Urothelium cell line (cell line): ENCODE data around the gene HSPG2.

Experiments used
- DNase-seq: peaks from one replicate; pipeline ENCODE4 v3.0.0; 2011; ENCODE audit warnings: low spot score, mixed read lengths
- FAIRE-seq: peaks from 2 replicates; lab custom pipeline; 2011; peaks lifted over from hg19 to GRCh38; lab: Jason Lieb, UNC

The HSPG2 gene

DNA sequence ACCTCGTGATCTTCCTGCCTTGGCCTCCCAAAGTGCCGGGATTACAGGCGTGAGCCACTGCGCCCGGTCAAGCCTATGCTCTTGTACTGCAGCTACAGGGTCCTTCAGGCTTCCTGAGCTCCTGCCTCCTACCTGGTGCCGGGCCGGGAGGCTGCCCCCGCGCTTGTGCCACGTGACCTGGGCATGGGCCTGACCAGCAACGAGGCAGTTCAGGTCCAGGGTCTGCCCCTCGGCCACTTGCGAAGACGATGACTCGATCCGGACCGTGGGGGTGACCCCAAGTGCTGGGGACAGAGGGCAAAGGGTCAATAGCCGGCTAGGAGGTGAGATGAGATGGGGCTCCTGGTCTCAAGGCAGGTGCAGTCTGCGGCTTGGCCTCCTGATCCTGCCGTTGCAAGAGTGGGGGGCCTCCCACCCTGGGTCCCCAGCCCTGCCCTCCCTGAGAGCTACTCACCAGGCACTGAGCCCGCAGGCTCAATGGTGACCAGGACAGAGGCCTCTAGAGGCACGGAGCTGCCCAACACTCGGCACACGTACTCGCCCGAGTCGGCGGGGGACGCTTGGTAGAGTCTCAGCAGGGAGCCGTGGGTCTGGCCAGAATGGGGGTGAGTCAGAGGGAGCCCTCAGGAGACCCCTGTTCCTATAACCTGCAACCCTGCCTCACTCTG is 87.1 kb downstream of the HSPG2 start:
- no peak for FAIRE-seq
- DNase-seq: no peak

- FAIRE-seq (no peak), DNase-seq (no peak)
Measured at GRCh38 chr1:21848524-21849174, 88.5 kb downstream of the HSPG2 start.

- no peak for DNase-seq
- peak; percentile 62 for FAIRE-seq
Measured at GRCh38 chr1:21847223-21848205, 89.6 kb downstream of the HSPG2 start.

- FAIRE-seq (no peak), DNase-seq (no peak)
Measured at GRCh38 chr1:21845646-21846641, 91.2 kb downstream of the HSPG2 start.

DNA sequence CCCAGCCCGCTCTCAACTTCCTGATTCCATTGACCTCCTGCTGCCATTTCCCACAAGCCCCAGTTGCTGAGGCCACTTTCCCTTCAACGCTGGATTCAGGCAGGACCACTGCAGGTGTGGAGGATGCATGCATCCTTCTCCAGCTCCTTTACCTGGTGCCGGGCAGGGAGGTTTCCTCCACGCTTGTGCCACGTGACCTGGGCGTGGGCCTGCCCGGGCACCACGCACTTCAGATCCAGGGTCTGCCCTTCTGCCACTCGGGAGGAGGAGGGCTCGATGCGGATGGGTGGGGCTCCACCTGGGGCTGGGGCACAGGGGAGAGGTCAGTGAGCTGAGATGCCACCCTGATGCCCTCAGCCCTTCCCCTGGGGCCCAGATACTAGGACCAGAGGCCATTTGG is 93.1 kb downstream of the HSPG2 start:
- DNase-seq (no peak), FAIRE-seq (peak; percentile 30)

GRCh38 chr1:21843208-21843607 is 93.9 kb downstream of the HSPG2 start:
- DNase-seq: no peak
- FAIRE-seq: no peak

GRCh38 chr1:21842606-21843162 is 94.4 kb downstream of the HSPG2 start:
- FAIRE-seq (no peak), DNase-seq (no peak)

DNA sequence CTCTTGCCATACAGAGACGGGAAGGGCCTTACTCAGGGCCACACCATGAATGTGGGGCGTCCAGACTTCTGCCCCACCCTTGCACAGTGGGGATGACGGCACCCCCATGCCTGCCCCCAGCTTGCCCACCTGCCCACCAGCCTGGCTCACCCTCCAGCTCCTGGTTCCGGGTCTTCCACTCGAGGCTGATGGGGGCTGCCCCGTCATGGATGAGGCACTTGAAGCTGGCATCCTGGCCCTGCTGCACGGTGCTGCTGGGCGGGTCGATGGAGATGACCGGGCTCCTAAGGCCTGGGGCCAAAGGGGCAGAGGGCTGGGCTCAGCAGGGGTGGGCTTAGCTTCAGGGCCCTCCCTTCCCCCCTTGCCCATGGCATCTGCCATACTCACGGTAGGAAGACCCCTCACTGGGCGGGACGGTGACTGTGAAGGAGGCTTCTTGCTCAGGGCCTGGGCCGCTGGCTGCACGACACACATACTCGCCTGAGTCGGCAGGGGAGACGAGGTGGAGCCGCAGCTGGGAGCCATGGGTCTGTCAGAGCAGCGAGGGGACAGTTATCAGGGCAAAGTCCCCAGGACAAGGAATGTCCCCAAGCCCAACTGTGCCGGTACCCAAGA is 95.2 kb downstream of the HSPG2 start:
- DNase-seq (no peak), FAIRE-seq (no peak)

DNA sequence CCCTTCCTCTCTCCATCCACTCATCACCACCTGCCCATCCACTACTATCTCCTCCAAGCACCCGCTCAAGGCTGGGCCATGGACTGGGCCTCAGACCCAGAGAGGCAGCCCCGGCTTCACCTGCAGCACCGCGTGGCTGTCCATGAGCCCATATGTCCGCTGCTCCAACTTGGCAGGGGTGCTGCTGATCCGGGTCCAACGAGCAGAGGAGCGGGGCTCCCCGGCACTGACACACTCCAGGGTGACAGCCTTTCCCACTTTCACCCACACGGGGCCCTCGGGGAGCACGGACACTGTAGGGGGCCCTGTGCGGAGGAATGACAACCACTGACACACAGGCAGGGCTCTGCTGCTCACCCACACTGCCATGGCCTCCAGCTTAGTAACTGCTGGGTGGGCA is 96.1 kb downstream of the HSPG2 start:
- DNase-seq: no peak
- no peak for FAIRE-seq

- FAIRE-seq: no peak
- DNase-seq: no peak
Measured at GRCh38 chr1:21839337-21840037, 97.6 kb downstream of the HSPG2 start.

GRCh38 chr1:21838359-21839157 is 98.6 kb downstream of the HSPG2 start:
- no peak for FAIRE-seq
- DNase-seq: no peak

DNA sequence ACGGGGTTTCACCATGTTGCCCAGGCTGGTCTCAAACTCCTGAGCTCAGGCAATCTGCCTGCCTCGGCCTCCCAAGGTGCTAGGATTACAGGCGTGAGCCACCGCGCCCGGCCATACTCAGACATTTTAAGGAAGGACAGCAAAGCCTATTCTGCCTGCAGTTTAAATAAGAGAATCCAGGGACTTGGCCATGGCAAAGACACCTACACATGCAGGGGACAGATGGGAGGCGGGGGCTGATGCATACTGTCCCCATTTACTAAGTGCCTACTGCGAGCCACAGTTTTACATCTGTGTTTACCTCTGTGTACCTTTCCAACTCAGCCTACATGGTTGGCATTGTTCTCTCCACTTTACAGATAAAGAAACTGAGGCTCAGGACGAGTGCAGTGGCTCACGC is 99.6 kb downstream of the HSPG2 start:
- DNase-seq: no peak
- no peak for FAIRE-seq

DNA sequence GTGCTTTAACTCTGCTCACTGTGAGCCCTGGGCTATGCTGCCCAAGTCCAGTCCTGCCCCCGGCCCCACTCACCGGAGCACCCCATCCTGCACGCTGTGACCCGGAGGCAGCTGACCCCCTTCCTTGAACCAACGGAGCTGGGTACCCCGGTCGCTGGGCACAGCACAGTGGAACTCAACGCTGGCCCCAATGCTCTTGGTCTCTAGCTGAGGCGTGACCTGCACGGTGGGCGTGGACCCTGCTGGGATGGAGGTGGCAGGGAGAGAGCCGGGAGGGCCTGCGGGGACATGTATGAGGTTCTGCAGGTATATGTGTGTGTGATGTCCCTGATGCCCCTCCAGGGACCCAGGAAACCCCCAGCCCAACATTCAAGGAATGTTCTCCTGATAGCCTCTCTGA is 100.4 kb downstream of the HSPG2 start:
- no peak for DNase-seq
- no peak for FAIRE-seq

- DNase-seq (no peak), FAIRE-seq (no peak)
Measured at GRCh38 chr1:21836010-21836409, 101.1 kb downstream of the HSPG2 start.

DNA sequence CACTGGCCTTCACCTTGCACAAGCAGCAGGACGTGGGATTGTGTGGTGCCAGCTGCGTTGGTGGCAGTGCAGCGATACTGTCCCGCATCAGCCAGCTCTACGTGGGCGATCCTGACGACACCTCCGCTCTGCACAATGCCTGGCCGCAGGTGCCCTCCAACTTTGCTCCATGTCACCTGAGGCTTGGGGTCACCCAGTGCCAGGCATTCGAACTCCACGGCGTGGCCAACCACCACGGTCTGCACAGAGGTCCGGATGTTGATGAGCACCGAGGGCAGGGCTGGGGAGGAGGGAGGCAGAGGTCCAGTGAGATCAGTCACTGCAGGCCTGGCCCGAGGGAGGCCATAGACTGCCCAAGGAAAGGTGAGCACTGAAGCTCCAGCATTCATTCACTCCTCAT is 102.4 kb downstream of the HSPG2 start:
- no peak for DNase-seq
- no peak for FAIRE-seq

GRCh38 chr1:21834094-21834493 is 103.0 kb downstream of the HSPG2 start:
- DNase-seq: no peak
- FAIRE-seq: no peak

- FAIRE-seq (peak; percentile 58), DNase-seq (no peak)
Measured at GRCh38 chr1:21833392-21833976, 103.6 kb downstream of the HSPG2 start.

GRCh38 chr1:21831454-21831970 is 105.6 kb downstream of the HSPG2 start:
- no peak for DNase-seq
- no peak for FAIRE-seq
